ENCODE results near the gene MIS18A.
A peak's percentile ranks its signal among the peaks of the same experiment; 100 is the strongest.
"Not testable (repeated sequence)": the region's sequence is repeated elsewhere in the genome, so short reads cannot be mapped to it uniquely, and the experiment has no call there.

Gene MIS18A, protein sequence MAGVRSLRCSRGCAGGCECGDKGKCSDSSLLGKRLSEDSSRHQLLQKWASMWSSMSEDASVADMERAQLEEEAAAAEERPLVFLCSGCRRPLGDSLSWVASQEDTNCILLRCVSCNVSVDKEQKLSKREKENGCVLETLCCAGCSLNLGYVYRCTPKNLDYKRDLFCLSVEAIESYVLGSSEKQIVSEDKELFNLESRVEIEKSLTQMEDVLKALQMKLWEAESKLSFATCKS

DNA sequence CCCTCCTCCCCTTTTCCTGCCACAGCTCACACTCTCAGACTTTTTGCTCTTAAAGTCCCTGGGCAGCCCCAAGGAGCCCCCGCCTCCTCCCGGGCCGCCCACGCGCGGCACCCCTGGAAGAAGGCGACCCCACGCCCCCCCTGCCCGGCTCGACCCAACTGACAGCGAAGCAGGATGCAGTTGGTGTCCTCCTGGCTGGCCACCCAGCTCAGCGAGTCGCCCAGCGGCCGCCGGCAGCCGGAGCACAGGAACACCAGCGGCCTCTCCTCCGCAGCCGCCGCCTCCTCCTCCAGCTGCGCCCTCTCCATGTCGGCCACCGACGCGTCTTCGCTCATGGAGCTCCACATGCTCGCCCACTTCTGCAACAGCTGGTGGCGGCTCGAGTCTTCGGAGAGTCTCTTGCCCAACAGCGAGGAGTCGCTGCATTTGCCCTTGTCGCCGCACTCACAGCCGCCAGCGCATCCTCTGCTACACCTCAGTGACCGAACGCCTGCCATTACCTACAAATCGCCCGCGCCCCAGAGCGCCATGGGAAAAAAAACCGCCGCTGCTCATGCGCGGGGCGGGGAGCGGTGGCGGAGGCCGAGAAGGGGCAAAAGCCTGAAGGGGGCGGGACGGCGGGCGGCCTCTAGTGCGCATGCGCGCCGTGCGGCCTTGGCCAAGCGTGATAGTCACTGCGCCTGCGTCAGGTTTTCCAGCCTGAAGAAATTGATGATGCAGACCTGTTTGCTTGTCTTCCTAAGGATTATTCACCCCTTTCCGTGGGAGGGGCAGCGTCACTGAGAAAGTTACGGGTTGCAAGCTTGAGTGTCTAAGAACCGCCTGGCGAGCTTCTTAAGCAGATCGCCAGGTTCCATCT, at the start of gene MIS18A:
TSS of gene MIS18A (minus strand) at position 532 of the 859 bp plus-strand sequence. CDS start at position 497, 35 bp downstream.
- peak; percentile 97 for DNase-seq (ENCODE audit: low read depth)

DNA sequence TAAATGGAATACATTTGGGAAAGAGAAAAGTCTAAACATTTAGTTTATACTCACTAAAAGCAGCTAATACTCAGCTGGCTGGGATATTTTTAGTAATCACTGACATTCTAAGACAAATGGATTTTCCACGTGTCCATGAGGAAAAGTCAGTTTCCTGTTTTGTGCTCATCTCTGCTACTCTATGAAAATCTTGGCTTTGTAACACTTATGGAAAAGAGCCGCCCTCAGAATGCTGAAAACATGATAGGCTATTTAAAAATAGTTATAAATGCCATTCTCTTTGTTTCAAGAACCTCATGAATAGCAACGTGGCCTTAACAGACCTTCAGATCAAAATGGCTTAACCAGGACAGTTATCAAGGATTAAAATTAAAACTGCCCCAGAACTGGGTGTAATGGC, 49.7 kb upstream of the MIS18A start:
- no peak for DNase-seq (ENCODE audit: low read depth)

DNA sequence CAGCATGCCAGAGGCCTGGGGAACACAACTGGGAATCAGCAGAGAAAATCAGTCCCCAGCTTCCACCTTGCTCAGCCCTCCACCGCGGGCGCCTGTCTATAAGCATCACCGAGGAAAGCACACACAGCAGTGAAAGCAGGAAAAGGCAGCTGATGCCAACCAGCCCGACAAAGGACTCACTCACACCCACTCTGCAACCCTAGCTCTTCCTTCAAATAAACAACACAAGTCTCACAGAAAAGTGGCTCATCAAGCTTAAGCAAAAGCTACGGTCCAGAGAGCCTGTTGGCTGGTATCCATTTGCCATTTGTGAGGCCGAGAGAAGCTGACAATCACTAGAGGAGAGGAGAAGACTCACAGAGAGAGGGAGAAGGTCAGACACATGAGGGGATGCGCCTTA, 46.9 kb upstream of the MIS18A start:
- DNase-seq (ENCODE audit: low read depth) = no peak

DNA sequence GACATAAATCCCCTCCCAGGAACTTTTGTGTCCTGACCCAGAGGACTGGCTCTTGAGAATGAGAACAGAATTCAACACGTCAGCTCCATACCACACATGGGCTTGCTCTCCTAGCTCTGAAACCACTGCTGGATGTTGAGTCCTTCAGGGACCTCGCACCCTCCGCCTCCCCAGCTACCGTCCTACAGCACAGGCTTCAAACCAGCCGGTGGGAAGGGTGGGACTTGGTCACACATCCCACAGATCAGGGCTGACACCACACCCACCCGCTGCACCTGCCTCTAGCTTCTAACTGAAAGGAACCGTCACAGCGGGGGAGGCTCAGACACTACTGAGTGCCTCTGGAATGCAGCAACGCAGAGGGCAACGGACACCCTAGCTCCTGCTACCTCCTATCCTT, 43.8 kb upstream of the MIS18A start:
- no peak for DNase-seq (ENCODE audit: low read depth)

DNA sequence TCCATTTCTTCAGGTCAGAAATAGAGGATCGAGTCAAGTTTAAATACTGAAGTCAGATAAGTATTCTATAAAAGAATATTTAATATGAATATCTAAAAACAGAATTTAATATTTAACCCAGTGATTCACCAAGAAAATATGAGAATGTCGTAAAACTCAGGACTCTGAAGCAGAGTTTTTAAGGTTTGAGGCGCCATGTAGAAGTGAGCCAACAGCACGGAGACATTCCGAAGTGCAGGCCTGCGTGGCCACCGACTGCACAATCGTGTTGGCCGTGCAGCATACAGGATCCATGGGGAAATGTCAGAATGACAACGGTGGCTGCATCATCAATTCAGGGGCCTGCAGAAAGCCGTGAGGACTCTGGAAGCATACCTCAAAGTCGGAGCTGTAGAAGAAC, 43.3 kb upstream of the MIS18A start:
- DNase-seq (ENCODE audit: low read depth) = no peak

DNA sequence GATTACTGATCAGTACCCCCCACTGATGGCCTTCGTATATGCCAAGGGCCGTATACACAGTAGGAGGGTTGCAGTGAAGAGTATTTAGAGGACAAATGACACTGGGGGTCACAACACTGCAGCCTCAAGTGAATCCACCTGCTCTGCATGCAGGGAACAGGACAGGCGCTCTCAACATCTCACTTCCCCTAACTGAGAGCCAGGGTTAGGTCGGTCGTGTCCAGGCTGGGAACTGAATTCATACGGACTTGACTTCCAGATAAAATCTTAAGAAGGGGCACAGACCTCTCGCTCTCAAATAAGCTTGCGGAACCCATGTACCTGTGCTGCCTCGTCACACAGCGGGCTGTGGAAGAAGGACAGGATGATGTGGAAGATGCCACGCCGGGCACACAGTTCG, 42.6 kb upstream of the MIS18A start:
- DNase-seq (ENCODE audit: low read depth) = no peak

DNA sequence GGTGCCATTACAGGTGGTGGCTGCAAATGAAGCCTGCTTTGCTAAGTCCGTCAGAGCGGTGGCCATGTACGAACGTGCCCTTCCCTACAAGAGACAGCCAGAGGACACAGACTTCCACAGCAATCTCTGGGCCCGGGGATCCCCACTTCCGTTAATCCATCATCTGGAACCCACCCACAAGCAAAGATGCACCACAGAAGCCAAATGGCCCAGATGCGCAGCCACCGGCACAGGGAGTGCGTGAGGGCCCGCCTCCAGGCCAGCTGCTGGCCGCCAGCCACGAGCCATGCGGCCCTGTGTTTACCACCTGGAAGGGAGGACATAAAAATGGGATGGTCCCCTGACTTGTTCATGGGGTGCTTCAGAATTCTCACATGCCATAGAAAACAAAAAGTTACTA, 41.9 kb upstream of the MIS18A start:
- no peak for DNase-seq (ENCODE audit: low read depth)

DNA sequence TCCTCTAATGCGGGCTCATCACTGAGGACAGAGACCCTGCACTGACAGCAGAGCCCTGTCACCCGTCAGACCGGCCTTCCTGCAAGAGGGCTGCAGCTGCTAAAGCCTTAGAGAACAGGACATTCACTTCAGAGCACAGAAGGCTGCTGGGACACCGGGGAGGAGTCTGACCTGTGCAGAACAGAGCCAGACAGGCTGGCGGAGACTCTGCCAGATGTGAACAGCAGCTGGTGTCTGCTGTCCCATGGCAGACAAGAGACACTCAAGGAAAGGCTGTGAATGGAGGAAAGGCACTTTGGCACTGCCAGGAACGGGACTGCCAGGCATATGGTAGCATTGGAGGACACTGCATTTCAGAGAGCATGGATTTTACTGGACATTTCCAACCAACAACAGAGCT, 41.2 kb upstream of the MIS18A start:
- no peak for DNase-seq (ENCODE audit: low read depth)

DNA sequence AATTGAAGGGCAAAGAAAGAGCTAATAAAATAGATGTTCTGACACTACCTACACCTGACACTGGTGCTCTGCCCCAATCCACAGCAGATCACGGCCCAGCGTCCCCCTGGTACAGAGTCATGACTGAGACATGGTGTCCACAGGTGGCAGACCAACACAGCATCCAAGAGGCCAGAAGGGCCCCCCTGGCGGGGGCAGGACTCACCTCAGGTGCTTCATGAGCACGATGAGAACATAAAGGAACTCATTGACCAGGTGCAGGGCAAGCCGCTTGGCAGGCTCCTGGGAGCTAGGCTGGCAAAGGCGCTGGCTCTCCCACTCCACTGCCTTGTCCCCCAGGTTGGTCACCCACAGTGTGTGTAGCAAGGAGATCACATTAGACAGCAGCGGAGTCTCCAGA, 40.2 kb upstream of the MIS18A start:
- DNase-seq (ENCODE audit: low read depth) = no peak

DNA sequence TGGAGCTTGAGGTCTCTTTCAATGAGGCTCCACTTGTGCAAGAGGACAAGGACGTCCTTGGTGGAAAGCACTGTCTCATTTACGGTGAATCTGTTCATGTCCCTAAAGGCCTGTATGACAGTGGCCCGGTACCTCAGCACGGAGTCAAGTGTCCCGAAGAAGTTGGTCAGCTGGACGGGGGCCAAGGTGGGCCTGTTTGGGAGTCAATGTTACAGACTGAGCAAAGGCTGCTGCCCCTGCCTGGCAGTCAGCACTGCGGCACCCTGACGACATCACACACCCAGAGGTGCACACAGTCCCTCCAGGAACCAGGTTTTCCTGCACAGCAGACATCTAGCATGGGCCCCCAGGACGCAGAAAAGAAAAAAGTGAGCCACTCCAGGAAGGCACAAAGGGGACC, 38.9 kb upstream of the MIS18A start:
- DNase-seq (ENCODE audit: low read depth) = no peak

DNA sequence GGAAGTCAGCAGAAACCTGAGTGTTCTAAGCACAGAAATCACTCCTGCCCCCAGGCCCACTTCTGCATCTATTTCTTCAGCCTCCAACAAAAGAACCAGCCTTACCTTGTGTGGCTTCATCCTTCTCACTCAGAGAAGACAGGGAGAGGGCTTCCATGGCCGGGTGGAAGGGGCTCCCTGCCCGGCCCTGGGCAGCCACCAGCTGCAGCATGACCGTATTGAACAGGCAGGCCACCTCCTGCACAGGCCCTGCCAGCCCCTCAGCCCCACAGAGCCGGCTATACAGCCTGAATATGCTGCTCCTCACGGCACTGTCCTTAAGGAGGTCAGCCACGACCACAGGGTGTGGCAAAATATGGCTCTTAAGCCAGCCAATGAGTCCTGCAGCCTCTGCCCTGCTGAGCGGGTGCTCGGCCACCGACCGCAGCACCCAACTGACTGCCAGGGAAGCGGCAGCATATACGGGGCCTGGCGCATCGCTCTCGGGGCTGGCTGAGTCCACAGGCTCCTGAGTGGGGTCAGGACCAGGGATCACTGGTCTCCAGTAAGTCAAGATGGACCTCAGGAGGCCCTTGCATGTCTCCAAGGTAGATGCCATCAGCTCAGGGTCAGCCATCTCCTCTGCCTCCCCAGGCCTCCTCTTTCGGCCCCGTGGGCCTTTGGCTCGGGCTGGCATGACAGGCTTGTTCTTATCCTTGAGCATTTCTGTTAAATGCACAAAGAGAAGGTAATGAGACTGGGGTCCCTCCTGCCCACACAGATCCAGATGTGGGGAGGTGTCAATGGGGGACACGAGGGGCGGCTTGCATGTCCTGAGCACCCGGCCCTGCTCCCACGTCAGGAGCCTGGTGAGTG, 37.7 kb upstream of the MIS18A start:
- no peak for DNase-seq (ENCODE audit: low read depth)

DNA sequence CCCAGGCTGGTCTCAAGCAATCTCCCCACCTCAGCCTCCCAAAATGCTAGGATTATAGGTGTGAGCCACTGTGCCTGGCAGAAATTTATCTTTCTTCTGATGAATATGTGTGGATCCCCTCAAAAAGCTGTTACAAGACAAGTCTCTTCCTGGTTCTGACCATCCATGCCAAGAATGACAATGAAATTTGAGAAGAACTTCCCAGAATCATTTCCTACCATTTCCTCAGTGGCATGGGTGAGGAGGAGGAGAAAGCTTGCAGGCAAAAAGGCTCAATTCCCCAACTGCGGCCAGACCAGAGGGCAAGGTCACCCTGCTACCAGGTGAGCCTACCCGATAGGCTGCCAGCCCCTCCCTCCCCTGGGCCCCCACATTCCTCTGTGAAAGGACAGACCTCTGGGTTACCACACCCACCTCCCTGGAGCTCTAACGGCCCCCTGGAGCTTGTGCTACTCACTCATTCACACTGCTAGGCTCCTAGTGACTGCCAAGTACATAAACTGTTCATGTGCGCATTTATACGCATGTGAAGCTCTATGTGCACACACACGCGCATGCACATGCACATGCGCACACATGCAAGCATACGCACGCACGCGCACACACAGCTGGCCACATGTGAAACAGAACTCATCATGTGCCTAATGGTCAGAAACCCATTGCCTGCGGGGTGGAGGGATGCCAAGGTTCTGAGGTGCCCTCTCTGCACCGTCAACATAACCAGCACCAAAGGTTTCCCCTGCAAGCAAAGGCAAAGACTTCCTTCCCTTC, 36.8 kb upstream of the MIS18A start:
- no peak for DNase-seq (ENCODE audit: low read depth)

DNA sequence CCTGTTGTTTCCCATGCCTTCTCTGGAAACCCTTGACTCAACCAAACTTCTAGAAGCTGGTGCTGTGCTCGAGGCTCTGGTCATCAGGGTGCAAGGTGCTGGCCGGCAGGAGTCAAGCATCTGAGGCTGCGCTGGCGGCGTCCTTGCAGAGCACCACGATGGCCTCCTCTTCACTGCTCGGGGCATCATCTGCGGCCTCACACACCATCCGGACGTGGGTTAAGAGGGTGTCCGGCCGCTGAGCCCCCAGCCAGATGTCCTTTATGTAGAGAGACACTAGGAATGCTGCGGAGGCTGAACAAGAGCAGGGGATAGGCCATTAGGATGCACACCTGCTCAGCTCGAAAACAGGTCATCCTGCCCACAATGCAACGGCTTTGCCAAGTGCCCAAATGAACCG, 36.0 kb upstream of the MIS18A start:
- no peak for DNase-seq (ENCODE audit: low read depth)

DNA sequence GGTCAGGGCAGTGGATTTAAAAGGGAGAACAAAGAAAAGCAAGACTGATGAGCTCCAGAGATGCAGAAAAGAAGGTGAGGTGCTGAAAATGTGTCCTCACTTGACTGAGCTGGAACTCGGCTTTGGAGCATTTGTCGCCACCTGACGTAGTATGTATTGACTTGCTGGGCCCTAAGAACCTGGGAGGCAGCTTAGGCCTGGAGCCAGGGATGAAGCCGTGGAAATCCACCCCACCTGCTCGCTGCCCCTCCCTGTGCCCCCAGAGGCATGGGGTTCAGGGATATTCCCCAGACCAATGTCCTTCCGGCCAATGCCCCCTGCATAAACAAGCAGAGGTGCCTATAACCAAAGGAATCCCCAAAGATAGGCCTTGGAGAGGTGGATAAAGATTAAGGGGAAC, 34.1 kb upstream of the MIS18A start:
- DNase-seq (ENCODE audit: low read depth) = no peak

DNA sequence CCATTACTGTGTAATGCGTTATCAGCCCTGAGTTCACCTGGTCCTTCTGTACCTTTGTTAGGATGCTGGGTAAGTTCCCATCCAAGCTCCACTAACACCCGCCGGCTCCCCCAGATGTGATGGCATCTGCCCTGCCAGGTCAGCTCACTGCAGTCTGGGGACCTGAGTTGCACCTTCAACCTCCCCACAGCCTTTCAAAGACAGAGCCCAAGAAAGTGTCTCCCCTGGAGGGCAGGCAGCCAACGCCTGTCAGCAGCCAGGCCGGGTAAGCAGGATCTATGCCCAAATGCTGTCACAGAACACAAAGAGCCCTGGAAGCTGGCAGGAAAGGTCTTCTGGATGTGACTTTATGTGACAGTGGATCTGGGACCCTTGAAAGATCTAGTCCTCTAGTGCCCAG, 33.5 kb upstream of the MIS18A start:
- no peak for DNase-seq (ENCODE audit: low read depth)

DNA sequence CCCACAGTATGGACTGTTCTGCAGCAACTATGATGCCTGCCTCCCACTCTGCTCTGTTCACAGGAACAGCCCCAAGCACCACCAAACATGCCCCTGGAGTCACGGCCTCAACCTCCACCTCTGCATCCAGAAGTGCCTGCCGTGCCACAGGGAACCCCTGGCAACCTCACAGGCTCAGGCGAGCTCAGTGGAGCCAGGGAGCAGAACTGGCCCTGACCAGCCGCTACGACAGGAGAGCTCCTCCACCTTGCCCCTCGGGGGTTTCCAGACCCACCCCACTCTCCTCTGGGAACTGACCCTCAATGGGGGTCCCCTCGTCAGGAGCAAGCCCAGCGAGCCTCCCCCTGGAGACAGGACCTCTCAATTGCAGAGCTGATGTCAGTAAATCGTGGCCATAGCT, 32.8 kb upstream of the MIS18A start:
- DNase-seq (ENCODE audit: low read depth) = no peak

DNA sequence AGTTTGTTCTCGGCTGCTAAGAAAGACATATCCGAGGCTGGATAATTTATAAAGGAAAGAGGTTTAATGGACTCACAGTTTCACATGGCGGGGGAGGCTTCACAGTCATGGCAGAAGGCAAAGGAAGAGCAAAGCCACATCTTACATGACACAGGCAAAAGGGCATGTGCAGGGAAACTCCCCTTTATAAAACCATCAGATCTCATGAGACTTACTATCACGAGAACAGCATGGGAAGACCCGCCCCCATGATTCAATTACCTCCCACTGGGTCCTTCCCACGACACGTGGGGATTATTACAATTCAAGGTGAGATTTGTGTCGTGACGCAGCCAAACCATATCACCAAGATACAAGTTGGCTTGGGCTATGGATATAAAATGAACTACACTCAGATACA, 32.1 kb upstream of the MIS18A start:
- not testable (repeated sequence) for DNase-seq (ENCODE audit: low read depth)

DNA sequence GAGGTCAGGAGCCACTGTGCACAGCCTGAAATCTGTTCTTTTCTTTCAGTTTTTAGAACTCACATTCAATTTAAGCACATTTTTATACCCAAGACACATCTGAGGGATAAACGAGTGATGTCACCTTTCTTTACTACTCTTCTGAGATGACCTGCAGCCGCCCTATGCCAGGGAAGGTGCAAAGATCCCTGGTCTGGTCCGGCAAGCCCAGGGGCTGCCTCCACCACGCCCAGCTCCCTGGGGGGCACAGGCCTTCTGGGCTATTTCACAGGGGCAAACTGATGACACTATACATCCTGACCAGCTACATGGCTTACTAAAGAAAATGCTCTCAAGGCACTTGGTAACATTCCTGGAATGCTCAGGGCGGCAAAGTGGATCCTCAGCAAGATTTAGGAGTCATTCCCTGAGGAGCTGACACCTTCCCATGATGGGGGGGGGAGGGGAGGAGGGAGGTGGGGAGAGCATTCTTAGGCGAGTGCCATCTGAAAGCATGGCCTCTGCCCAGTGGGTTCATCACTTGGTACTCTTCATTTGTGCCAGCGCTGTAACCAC, 31.1 kb upstream of the MIS18A start:
- DNase-seq (ENCODE audit: low read depth) = no peak

DNA sequence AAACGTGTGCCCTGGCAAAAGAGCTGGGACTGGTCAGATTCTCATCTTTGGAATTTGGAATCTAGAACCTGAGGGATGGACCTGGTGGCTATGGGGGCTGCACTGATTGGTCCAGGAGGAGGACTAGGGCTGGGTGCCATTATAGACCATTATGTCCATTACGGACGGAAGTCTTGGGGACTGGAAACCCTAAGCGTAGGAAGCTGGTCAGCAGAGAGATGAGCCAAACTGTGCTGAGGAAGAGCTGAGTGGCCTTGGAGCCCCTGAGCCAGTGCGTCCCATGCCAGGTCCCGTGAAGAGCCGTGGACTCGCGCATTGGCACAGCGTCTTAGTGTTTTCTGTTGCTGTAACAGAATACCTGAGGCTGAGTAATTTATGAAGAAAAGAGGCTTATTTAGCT, 29.8 kb upstream of the MIS18A start:
- no peak for DNase-seq (ENCODE audit: low read depth)

DNA sequence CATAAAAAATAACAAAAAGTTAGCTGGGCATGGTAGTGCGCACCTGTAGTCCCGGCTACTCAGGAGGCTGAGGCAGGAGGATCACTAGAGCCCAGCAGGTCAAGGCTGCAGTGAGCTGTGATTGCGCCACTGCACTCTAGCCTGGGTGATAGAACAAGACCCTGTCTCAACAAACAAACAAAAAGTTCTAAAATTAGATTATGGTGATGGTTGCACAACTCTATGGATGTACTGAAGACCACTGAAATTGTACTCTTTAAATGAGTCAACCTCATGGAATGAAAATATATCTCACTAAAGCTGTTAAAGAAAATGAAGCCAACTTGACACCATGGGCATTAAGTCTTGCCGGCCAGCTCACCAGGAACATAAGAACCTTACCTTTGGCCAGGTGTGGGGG, 28.9 kb upstream of the MIS18A start:
- DNase-seq (ENCODE audit: low read depth) = no peak

DNA sequence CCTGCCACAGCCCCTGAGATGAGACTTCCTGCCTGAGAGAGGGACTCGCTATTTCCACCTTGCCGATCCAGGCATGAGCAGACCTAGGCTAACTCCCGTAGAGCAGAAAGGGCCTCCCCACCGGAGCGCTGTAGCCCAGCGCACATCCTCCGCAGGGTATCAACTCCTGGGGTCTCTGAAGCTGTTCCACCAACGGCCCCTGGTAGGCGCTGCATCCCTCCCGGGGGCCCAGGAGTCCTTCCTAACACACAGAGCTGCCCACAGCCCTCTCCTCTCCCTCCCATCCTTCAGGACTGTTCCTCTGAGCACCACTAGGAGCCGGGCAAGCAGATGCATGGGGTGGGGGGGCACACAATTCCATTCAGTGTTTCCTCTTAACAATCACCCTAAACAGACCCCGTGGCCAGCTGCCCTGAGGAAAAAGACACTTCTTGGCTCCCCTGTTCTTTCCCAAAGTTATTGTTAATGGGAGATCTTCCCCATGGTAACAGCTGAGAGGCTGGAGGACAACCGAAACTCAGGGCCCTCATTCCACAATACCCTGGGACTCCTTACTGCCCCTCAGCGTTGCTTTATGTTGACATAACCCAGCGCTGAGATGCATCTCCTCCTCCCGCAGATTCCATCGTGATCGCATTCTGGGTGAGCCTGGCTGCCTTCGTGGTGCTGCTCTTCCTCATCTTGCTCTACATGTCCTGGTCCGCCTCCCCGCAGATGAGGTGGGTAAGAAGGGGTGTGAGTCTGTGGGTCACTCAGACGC, 27.4 kb upstream of the MIS18A start:
- no peak for DNase-seq (ENCODE audit: low read depth)
